Right lobe of liver (tissue), 6 donors: ENCODE data around the gene TPM3. TPM values are rescaled to one million over a fixed set of nuclear protein-coding genes. Genes with fewer than 3 reads are reported as not detected.
"Not testable (repeated sequence)": the region's sequence is repeated elsewhere in the genome, so short reads cannot be mapped to it uniquely, and the experiment has no call there.

Experiments
- ATAC-seq, 4 donors: fragments of 200-7000 bp; cut with Tn5 transposase; one replicate each; pipeline ENCODE4 v1.9.1; 2020; ENCODE audit warnings: mild to moderate bottlenecking in 4 of 4, moderate library complexity in 4 of 4
- DNase-seq, 3 donors: peaks; one replicate each; pipeline ENCODE4 v3.0.0-alpha.2; 2020
- H3K27ac ChIP-seq, 3 donors: fragments of 200-600 bp; one replicate each; pipeline ENCODE4 v1.8.0; 2022
- H3K27me3 ChIP-seq, 2 donors: fragments of 200-600 bp; one replicate each; pipeline ENCODE4 v1.8.0; 2022
- H3K36me3 ChIP-seq, 4 donors: fragments of 200-600 bp; sonication (generic) in 1 of 4; one replicate each; pipeline versions ENCODE4 v1.5.1 to v1.8.0; 2017 to 2022; ENCODE audit warnings: control low read depth in 1 of 4
- H3K4me1 ChIP-seq, 4 donors: fragments of 200-600 bp; sonication (generic) in 1 of 4; one replicate each; pipeline versions ENCODE4 v1.5.1 to v1.8.0; 2017 to 2022; ENCODE audit warnings: control low read depth in 1 of 4
- H3K4me3 ChIP-seq, 3 donors: fragments of 200-600 bp; one replicate each; pipeline ENCODE4 v1.8.0; 2022
- H3K9me3 ChIP-seq, 4 donors: fragments of 200-600 bp; sonication (generic) in 1 of 4; one replicate each; pipeline versions ENCODE4 v1.5.1 to v1.8.0; 2017 to 2022; ENCODE audit warnings: control low read depth in 1 of 4
- POLR2A ChIP-seq: fragments of 450-650 bp; IDR thresholded peaks from one replicate; pipeline ENCODE4 v1.6.1; 2017; ENCODE audit warnings: antibody characterized with exemption, mild to moderate bottlenecking
- whole genome bisulfite sequencing: methylation state at CpG from one replicate; pipeline ENCODE4 v1.1.6; 2018; ENCODE audit warnings: low coverage, low lambda C conversion rate; ENCODE audit not compliant: insufficient coverage; ENCODE audit errors: missing lambda C conversion rate; 5-methylcytosine and 5-hydroxymethylcytosine counted together
- intact Hi-C, 2 donors: fragments of 100-400 bp; cut with DNase I; formaldehyde crosslinking; loops; one replicate each; pipeline versions ENCODE4 v1.11.2 to v1.14.1; 2022
- total RNA-seq, 6 experiments: library from RNA; depleted of rRNA in 2 of 6; stranded (reverse); fragments of >200 nt in 2 of 6; fragmentation: NEBNext Ultra II Directional in 3 of 6; extraction: Animal tissue kit (Norgen Biotek cat#: 25700) in 3 of 6; gene quantifications; one replicate each; pipeline versions ENCODE4 v1.1.0 to v1.2.4, GENCODE V29; 2016 to 2023
- TF ChIP-seq, protein P1 (sequence below), 4 donors: fragments of 200-600 bp in 3 of 4; fragments of 450-650 bp in 1 of 4; IDR thresholded peaks; one replicate each; pipeline versions ENCODE4 v1.5.1 to v1.8.0; 2016 to 2022; ENCODE audit warnings: antibody characterized with exemption in 4 of 4, mild to moderate bottlenecking in 2 of 4
- donor health status: DM: no; HTN: yes; CAD: no.
- donor health status: DM: no; HTN: no; CAD: no.
- donor health status: DM: no; HTN: no; CAD: no.
- donor health status: DM: no; HTN: yes; CAD: no.
- donor health status: DM: no; HTN: yes; CAD: no.

Gene TPM3
- total RNA-seq, 6 experiments from 2014 or later: 76.3 to 189 (median 120) TPM

DNA sequence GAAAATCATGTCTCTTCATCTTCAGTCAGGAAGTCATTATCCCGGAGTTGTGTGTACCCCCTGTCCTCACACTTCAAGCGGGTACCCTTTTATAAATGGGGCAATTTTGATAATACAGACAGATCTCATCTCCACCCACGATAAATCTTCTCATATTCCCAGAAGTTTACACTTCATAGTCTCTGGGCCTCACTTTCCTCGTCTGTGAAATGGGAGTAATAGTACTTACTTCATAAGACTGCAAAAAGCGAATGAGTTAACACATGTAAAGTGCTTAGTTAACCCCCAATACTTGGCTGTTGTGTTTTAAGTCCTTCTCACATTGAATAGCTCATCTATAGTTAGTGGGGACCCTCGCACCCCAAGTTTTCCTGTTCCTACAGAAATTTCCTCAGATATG lies 37.8 kb downstream of the TPM3 start:
- DNase-seq (no peak), ATAC-seq (no peak)
- Histone ChIP-seq H3K27ac (no peak overlapping the region), H3K4me3 (no peak overlapping the region), H3K36me3 (peaks cover 1 to 7% (median 4%) of the 10 kb centered on the region in 4 donors), H3K27me3 (no peaks in the 10 kb centered on the region), H3K9me3 (no peaks in the 10 kb centered on the region), H3K4me1 (peaks cover 0 to 14% (median 0%) of the 10 kb centered on the region in 4 donors)
- TF ChIP-seq POLR2A: no peak
- TF ChIP-seq, protein P1, sequence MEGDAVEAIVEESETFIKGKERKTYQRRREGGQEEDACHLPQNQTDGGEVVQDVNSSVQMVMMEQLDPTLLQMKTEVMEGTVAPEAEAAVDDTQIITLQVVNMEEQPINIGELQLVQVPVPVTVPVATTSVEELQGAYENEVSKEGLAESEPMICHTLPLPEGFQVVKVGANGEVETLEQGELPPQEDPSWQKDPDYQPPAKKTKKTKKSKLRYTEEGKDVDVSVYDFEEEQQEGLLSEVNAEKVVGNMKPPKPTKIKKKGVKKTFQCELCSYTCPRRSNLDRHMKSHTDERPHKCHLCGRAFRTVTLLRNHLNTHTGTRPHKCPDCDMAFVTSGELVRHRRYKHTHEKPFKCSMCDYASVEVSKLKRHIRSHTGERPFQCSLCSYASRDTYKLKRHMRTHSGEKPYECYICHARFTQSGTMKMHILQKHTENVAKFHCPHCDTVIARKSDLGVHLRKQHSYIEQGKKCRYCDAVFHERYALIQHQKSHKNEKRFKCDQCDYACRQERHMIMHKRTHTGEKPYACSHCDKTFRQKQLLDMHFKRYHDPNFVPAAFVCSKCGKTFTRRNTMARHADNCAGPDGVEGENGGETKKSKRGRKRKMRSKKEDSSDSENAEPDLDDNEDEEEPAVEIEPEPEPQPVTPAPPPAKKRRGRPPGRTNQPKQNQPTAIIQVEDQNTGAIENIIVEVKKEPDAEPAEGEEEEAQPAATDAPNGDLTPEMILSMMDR (IDR thresholded peaks at IDR 0.05): no peak
- 95% methylated on average over 6 of the region's 6 CpGs for WGBS
- intact Hi-C loops: no loop called here

DNA sequence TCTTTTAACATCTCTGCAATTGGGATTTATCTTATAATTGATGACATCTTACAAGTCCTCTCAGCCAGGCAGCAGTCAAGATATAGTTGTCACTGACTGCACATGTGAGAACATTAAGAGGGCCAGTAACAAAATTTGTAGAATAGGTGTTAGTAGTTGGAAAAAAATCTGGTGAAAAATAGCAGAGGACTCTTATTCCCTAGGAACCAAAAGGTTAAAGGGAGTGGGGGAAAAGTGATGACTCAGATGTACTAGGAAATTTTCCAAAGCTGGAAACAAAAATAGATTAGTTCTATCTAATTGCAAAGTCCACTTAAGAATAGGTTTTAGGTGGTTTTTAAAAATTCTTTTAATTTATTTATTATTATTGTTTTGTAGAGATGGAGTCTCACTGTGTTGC lies 40.6 kb downstream of the TPM3 start:
- DNase-seq (no peak), ATAC-seq (peak in 3 of 4 donors; percentile 30 to 75 (median 55))
- peak overlapping the region in 2 of 3 donors; percentile 0 to 31 for H3K27ac ChIP-seq
- no peak for TF ChIP-seq POLR2A
- TF ChIP-seq, protein P1 (IDR thresholded peaks at IDR 0.05): no peak
- no peak overlapping the region for H3K4me3 ChIP-seq
- no peaks in the 10 kb centered on the region for H3K27me3 ChIP-seq
- no peaks in the 10 kb centered on the region for H3K9me3 ChIP-seq
- H3K36me3 ChIP-seq: peaks cover 0 to 7% (median 0%) of the 10 kb centered on the region in 4 donors
- H3K4me1 ChIP-seq: peaks cover 0 to 8% (median 0%) of the 10 kb centered on the region in 4 donors
- intact Hi-C loops: no loop called here

DNA sequence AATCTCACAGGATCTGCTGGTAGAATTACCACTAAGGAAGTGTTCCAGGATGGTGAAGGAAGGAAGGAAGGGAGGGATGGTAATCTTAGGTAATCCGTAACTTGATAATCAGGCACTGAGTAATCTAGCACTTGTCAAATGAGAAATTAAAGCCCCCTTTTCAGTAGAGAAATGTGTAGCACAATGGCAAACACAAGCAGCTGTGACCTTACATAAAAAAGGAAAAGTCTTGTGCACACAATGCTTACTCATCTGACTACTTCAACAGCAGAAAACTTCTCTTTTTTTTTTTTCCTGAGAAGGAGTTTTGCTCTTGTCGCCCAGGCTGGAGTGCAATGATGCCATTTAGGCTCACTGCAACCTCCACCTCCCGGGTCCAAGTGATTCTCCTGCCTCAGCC lies 43.1 kb downstream of the TPM3 start:
- no peaks in the 10 kb centered on the region for H3K9me3 ChIP-seq
- intact Hi-C loops: no loop called here
- 63% methylated on average over 3 of the region's 3 CpGs for WGBS
- no peaks in the 10 kb centered on the region for H3K27me3 ChIP-seq
- DNase-seq (no peak), ATAC-seq (peak in 2 of 4 donors; percentile 12 to 18)
- no peak for TF ChIP-seq POLR2A
- TF ChIP-seq, protein P1 (IDR thresholded peaks at IDR 0.05): no peak
- no peak overlapping the region for H3K4me3 ChIP-seq
- H3K36me3 ChIP-seq: no peaks in the 10 kb centered on the region
- H3K27ac ChIP-seq: no peak overlapping the region
- peaks cover 0 to 8% (median 0%) of the 10 kb centered on the region in 4 donors for H3K4me1 ChIP-seq

DNA sequence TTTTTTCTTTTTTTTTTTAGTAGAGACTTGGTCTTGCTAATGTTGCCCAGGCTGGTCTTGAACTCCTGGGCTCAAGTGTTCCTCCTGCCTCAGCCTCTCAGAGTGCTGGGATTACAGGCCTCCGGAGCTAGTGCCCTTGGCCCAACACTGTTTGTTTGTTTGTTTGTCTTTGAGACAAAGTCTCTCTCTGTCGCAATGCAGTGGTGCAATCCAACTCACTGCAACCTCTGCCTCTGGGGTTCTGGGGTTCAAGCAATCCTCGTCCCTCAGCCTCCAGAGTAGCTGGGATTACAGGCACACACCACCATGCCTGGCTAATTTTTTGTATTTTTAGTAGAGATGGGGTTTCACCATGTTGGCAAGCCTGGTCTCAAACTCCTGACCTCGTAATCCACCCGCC lies 44.4 kb downstream of the TPM3 start:
- H3K4me1 ChIP-seq, intact Hi-C loops, H3K27ac ChIP-seq, H3K27me3 ChIP-seq, DNase-seq, ATAC-seq, H3K9me3 ChIP-seq, H3K36me3 ChIP-seq, H3K4me3 ChIP-seq: not testable (repeated sequence)
- 20% methylated on average over 1 of the region's 5 CpGs for WGBS

DNA sequence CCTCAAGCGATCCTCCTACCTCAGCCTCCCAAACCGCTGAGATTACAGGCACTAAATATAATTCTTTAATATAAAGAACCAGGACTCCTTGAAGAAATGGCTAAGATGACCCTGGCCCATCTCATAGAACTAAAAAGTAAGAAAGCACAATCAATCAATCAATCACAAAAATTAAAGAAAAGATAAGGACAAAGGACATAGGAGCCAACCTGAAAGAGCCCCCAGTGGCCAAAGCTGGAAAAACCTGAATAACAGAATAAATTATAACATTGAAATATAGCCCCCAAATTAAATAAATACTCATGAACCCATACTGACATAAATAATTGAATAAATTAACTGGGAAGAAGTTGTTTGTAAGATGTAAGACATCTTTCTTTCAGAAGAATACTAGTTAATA lies 45.9 kb downstream of the TPM3 start:
- DNase-seq: no peak
- Histone ChIP-seq H3K4me1 (peaks cover 0 to under 1% (median 0%) of the 10 kb centered on the region in 4 donors), H3K9me3 (no peaks in the 10 kb centered on the region), H3K27me3 (no peaks in the 10 kb centered on the region), H3K27ac (no peak overlapping the region), H3K4me3 (no peak overlapping the region), H3K36me3 (no peaks in the 10 kb centered on the region)
- intact Hi-C loops: no loop called here
- WGBS: 100% methylated on average over 2 of the region's 2 CpGs
- ATAC-seq: no peak
- TF ChIP-seq POLR2A: no peak
- TF ChIP-seq, protein P1 (IDR thresholded peaks at IDR 0.05): peak; percentile 10 to 36 (median 36)
